Suprapubic skin (tissue), 4 donors: ENCODE measurements around the gene XYLT1.

Source experiments
- EP300 ChIP-seq: sonication (generic); formaldehyde crosslinking; IDR thresholded peaks from one replicate; pipeline ENCODE4 v1.6.1; 2017; ENCODE audit warnings: antibody characterized with exemption
- POLR2A ChIP-seq, 2 donors: fragments of 450-650 bp; IDR thresholded peaks; one replicate each; pipeline ENCODE4 v1.6.1; 2017; ENCODE audit warnings: antibody characterized with exemption in 2 of 2, mild to moderate bottlenecking in 2 of 2, moderate library complexity in 2 of 2
- POLR2AphosphoS5 ChIP-seq, 3 donors: sonication (generic); formaldehyde crosslinking; IDR thresholded peaks; one replicate each; pipeline ENCODE4 v1.6.1; 2017; ENCODE audit warnings: antibody characterized with exemption in 3 of 3
- TF ChIP-seq, protein P1 (sequence below), 2 donors: fragments of 200-600 bp in 1 of 2; fragments of 450-650 bp in 1 of 2; sonication (generic) in 1 of 2; IDR thresholded peaks; one replicate each; pipeline ENCODE4 v1.5.1; 2016 to 2019; ENCODE audit warnings: antibody characterized with exemption in 2 of 2, mild to moderate bottlenecking in 1 of 2, moderate library complexity in 1 of 2

DNA sequence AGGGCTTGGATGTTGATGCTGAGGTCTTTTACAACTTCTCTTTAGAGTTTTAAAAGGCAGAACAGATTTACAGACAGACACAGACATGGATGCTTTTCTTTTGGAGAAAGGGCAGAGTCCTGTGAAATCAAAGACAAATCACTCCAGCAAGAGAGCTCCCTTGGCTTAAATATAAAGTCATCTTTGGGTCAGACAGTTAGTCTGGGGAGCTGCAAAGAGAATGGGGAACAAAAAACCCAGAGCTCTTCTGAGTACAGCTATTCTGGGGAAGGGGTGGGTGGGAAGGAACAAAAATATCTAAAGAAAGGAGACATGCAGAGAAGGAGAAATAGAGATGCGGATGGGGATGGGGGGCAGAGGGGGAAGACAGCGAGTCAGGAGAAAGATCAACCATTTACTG lies 266.6 kb downstream of the XYLT1 start:
- TF ChIP-seq, protein P1, sequence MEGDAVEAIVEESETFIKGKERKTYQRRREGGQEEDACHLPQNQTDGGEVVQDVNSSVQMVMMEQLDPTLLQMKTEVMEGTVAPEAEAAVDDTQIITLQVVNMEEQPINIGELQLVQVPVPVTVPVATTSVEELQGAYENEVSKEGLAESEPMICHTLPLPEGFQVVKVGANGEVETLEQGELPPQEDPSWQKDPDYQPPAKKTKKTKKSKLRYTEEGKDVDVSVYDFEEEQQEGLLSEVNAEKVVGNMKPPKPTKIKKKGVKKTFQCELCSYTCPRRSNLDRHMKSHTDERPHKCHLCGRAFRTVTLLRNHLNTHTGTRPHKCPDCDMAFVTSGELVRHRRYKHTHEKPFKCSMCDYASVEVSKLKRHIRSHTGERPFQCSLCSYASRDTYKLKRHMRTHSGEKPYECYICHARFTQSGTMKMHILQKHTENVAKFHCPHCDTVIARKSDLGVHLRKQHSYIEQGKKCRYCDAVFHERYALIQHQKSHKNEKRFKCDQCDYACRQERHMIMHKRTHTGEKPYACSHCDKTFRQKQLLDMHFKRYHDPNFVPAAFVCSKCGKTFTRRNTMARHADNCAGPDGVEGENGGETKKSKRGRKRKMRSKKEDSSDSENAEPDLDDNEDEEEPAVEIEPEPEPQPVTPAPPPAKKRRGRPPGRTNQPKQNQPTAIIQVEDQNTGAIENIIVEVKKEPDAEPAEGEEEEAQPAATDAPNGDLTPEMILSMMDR (IDR thresholded peaks at IDR 0.05): no peak
- TF ChIP-seq EP300 (no peak), POLR2AphosphoS5 (IDR thresholded peaks at IDR 0.05) (no peak), POLR2A (IDR thresholded peaks at IDR 0.05) (no peak)
